AG04450 (cell line): ENCODE data around the gene TMSB4Y. TPM values are rescaled to one million over a fixed set of nuclear protein-coding genes. Genes with fewer than 3 reads are reported as not detected.

Experiments used
- CTCF ChIA-PET: fragments of 300-600, 350-600 bp; formaldehyde crosslinking; extraction: SDS; loops from one replicate; lab custom pipeline; 2022; ENCODE audit warnings: antibody characterized with exemption, inconsistent platforms; lab: Charles Lee
- POLR2A ChIA-PET: fragments of 350-600 bp; formaldehyde crosslinking; extraction: SDS; loops from one replicate; lab custom pipeline; 2021; ENCODE audit warnings: antibody characterized with exemption, inconsistent platforms; lab: Yijun Ruan, JAX
- DNase-seq: peaks from one replicate; pipeline ENCODE4 v3.0.0-alpha.2; 2011; ENCODE audit warnings: low read depth, low spot score
- H3K27ac ChIP-seq: one replicate; pipeline ENCODE4 v1.5.1; 2012; ENCODE audit warnings: low read depth, low read length, control low read depth
- H3K27me3 ChIP-seq: one replicate; pipeline ENCODE4 v1.6.0; 2012; ENCODE audit warnings: low read length; ENCODE audit not compliant: control insufficient read depth, insufficient read depth
- H3K4me3 ChIP-seq: 2 replicates; pipeline ENCODE4 v1.5.1; 2011; ENCODE audit warnings: mild to moderate bottlenecking, low read depth, low read length, control low read depth
- H3K9me3 ChIP-seq: 2 replicates; pipeline ENCODE4 v1.5.1; 2012; ENCODE audit warnings: low read length; ENCODE audit not compliant: control insufficient read depth, insufficient read depth
- CTCF ChIP-seq: IDR thresholded peaks from 2 replicates; pipeline ENCODE4 v1.5.1; 2011; ENCODE audit warnings: low read depth, low read length, control low read depth, inconsistent platforms
- polyA plus RNA-seq: library from polyadenylated mRNA; depleted of rRNA; stranded (reverse); fragments of >200 nt; gene quantifications from 2 replicates; pipeline ENCODE4 v1.2.3, GENCODE V29; 2011; rRNA removed

The TMSB4Y gene
- polyA plus RNA-seq, 1 experiment: 0.19 TPM

DNA sequence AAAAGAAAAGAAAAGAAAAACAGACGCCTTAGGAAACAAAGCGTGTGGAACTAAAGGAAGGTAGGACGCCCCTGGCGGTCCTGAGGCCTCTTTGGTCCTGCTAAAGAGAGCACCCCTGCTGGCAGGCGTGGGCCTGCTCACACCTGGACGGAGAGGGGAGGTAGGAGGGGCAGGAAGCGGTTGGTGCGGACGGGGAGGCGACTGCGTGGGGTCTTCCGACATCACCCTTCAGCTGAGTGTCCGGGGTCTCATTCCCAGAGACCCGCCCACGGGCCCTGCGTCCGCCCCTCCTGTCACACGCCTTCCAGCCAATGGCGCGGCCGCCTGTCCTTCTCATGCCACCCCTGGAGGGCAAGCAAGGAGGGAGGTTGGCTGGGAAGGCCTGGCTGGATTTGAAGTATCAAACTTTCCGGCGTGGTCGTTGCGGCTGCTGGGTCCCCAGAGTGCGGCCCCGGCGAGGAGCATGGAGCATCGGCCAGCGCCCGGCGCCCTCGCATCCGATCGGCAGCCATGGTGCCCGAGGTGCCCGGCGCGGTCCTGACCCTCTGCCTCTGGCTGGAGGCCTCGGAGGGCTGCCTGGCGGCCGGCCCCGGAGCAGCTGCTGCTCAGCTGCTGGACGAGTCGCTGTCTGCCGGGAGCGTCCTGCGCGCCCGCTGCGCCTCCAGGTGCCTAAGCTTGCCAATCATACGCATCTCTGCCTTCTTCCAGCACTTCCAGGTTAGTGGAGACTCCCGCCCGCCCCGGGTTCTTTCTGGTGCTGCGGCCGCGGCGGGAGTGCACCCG, 47.8 kb downstream of the TMSB4Y start:
- ChIA-PET CTCF (no interaction called here), POLR2A (no interaction called here)
- no peaks in the 10 kb centered on the region; the same call in 1 of the 2 replicates for H3K9me3 ChIP-seq
- no peak for TF ChIP-seq CTCF
- DNase-seq: no peak
- no peaks in the 10 kb centered on the region for H3K27me3 ChIP-seq
- no peak overlapping the region for H3K27ac ChIP-seq
- H3K4me3 ChIP-seq: no peak overlapping the region

- H3K9me3 ChIP-seq: no peaks in the 10 kb centered on the region; the same call in 1 of the 2 replicates
- DNase-seq: no peak
- ChIA-PET POLR2A (no interaction called here), CTCF (no interaction called here)
- no peak overlapping the region for H3K27ac ChIP-seq
- no peak overlapping the region for H3K4me3 ChIP-seq
- H3K27me3 ChIP-seq: no peaks in the 10 kb centered on the region
- no peak for TF ChIP-seq CTCF
These were observed 51.0 kb downstream of the TMSB4Y start for GRCh38 chrY:13754661-13755060.

Other genes with a start within 250 kb of the TMSB4Y start
- gene UTY, start 223.9 kb upstream of the TMSB4Y start, polyA plus RNA-seq: 9.5 and 11.0 TPM in 2 replicates